H1 (cell line): Measurements from ENCODE around the gene SESN3. TPM values are rescaled to one million over a fixed set of nuclear protein-coding genes. Genes with fewer than 3 reads are reported as not detected.

ENCODE experiments used
- CTCF ChIA-PET: fragments of 300-600 bp; sonication (Branson Sonifier 250); formaldehyde crosslinking; loops from one replicate; lab custom pipeline; 2021; ENCODE audit not compliant: partially characterized antibody; lab: Charles Lee
- POLR2A ChIA-PET: fragments of 300-600 bp; sonication (Branson Sonifier 250); formaldehyde crosslinking; loops from one replicate; lab custom pipeline; 2021; ENCODE audit warnings: inconsistent platforms; ENCODE audit not compliant: partially characterized antibody; lab: Charles Lee
- DNase-seq, 2 experiments: peaks; one replicate each; pipeline versions ENCODE4 v3.0.0 to v3.0.0-alpha.2; 2010 to 2022; ENCODE audit warnings: low spot score in 2 of 2, low read depth in 1 of 2, mixed read lengths in 1 of 2
- FAIRE-seq: peaks from 2 replicates; lab custom pipeline; 2011; peaks lifted over from hg19 to GRCh38; lab: Jason Lieb, UNC
- H2AFZ ChIP-seq: 2 replicates; pipeline ENCODE4 v1.8.1; 2012; ENCODE audit warnings: low read length, inconsistent platforms
- H2AK5ac ChIP-seq: 2 replicates; pipeline ENCODE4 v1.6.1; 2013; ENCODE audit warnings: low read depth, low read length
- H2BK120ac ChIP-seq: replicated peaks from 2 replicates; pipeline ENCODE3; 2013; ENCODE audit warnings: low read depth, low read length, inconsistent platforms
- H2BK12ac ChIP-seq: 2 replicates; pipeline ENCODE4 v1.6.1; 2013; ENCODE audit warnings: low read depth, low read length
- H2BK15ac ChIP-seq: 2 replicates; pipeline ENCODE4 v1.6.1; 2013; ENCODE audit warnings: low read length
- H2BK20ac ChIP-seq: 2 replicates; pipeline ENCODE4 v1.6.1; 2013; ENCODE audit warnings: low read length
- H2BK5ac ChIP-seq: 2 replicates; pipeline ENCODE4 v1.6.1; 2013; ENCODE audit warnings: low read depth, low read length
- H3K14ac ChIP-seq: 2 replicates; pipeline ENCODE4 v1.6.1; 2013; ENCODE audit warnings: inconsistent platforms; ENCODE audit not compliant: insufficient read length
- H3K18ac ChIP-seq: 2 replicates; pipeline ENCODE4 v1.6.1; 2013; ENCODE audit warnings: low read length; ENCODE audit errors: extremely low read depth
- H3K23ac ChIP-seq: 2 replicates; pipeline ENCODE4 v1.6.1; 2013; ENCODE audit warnings: inconsistent platforms; ENCODE audit not compliant: insufficient read length
- H3K23me2 ChIP-seq: 2 replicates; pipeline ENCODE4 v1.6.1; 2013; ENCODE audit warnings: low read depth, low read length
- H3K27ac ChIP-seq: 2 replicates; pipeline ENCODE4 v1.6.1; 2011; ENCODE audit warnings: low read depth, low read length, inconsistent platforms
- H3K27me3 ChIP-seq, 4 experiments: replicated peaks in 1 of 4; 1 replicate in 1 of 4; 2 replicates in 3 of 4; pipeline versions ENCODE4 v1.6.1 to v1.8.1; 2011 to 2013; ENCODE audit warnings: low read length in 3 of 4, mild to moderate bottlenecking in 3 of 4, inconsistent platforms in 2 of 4, mixed read lengths in 2 of 4, moderate library complexity in 1 of 4; ENCODE audit not compliant: control insufficient read depth in 3 of 4, insufficient read depth in 3 of 4; ENCODE audit errors: extremely low read depth in 1 of 4
- H3K36me3 ChIP-seq, 4 experiments: 2 replicates each; pipeline versions ENCODE4 v1.6.1 to v1.8.1; 2011 to 2013; ENCODE audit warnings: mild to moderate bottlenecking in 4 of 4, low read length in 3 of 4, moderate library complexity in 2 of 4, control low read depth in 1 of 4, inconsistent platforms in 1 of 4; ENCODE audit not compliant: insufficient read depth in 4 of 4, control insufficient read depth in 2 of 4
- H3K4ac ChIP-seq: replicated peaks from 2 replicates; pipeline ENCODE3; 2013; ENCODE audit warnings: low read length, low read depth, mixed read lengths, inconsistent platforms; ENCODE audit not compliant: insufficient read length
- H3K4me1 ChIP-seq, 4 experiments: replicated peaks in 1 of 4; 1 replicate in 1 of 4; 2 replicates in 3 of 4; pipeline versions ENCODE4 v1.6.1 to v1.8.1; 2011 to 2013; ENCODE audit warnings: low read length in 3 of 4, inconsistent platforms in 2 of 4, mixed read lengths in 1 of 4; ENCODE audit not compliant: insufficient read depth in 4 of 4, control insufficient read depth in 3 of 4
- H3K4me2 ChIP-seq, 2 experiments: 2 replicates each; pipeline versions ENCODE4 v1.6.1 to v1.8.1; 2011 to 2013; ENCODE audit warnings: low read depth in 2 of 2, low read length in 2 of 2, control low read depth in 1 of 2, inconsistent platforms in 1 of 2, mild to moderate bottlenecking in 1 of 2; ENCODE audit not compliant: insufficient read depth in 1 of 2
- H3K4me3 ChIP-seq, 4 experiments: fragments of 200-600, 300-600 bp in 1 of 4; sonication (generic), shearing (Covaris generic), sonication (Bioruptor Twin) in 1 of 4; 2 replicates each; pipeline versions ENCODE4 v1.5.1 to v1.8.1; 2011 to 2016; ENCODE audit warnings: low read length in 4 of 4, low read depth in 3 of 4, control low read depth in 2 of 4, inconsistent platforms in 2 of 4, mild to moderate bottlenecking in 2 of 4, mixed read lengths in 1 of 4, moderate library complexity in 1 of 4; ENCODE audit not compliant: insufficient read depth in 2 of 4; ENCODE audit errors: extremely low read depth in 1 of 4
- H3K56ac ChIP-seq: replicated peaks from 2 replicates; pipeline ENCODE3; 2013; ENCODE audit warnings: low read depth, mild to moderate bottlenecking, mixed read lengths, low read length, inconsistent platforms; ENCODE audit not compliant: insufficient read length
- H3K79me1 ChIP-seq: 2 replicates; pipeline ENCODE4 v1.6.1; 2013; ENCODE audit warnings: low read depth, low read length, control low read depth
- H3K79me2 ChIP-seq, 2 experiments: 2 replicates each; pipeline versions ENCODE4 v1.6.1 to v1.8.1; 2012 to 2013; ENCODE audit warnings: low read length in 2 of 2, mild to moderate bottlenecking in 2 of 2, inconsistent platforms in 1 of 2; ENCODE audit not compliant: insufficient read depth in 2 of 2, control insufficient read depth in 1 of 2
- H3K9ac ChIP-seq, 4 experiments: replicated peaks in 1 of 4; 1 replicate in 1 of 4; 2 replicates in 3 of 4; pipeline versions ENCODE4 v1.6.1 to v1.8.1; 2011 to 2013; ENCODE audit warnings: low read depth in 3 of 4, low read length in 3 of 4, control low read depth in 2 of 4, mild to moderate bottlenecking in 2 of 4, moderate library complexity in 2 of 4, inconsistent platforms in 1 of 4; ENCODE audit errors: extremely low read depth in 1 of 4
- H3K9me3 ChIP-seq, 2 experiments: 2 replicates each; pipeline versions ENCODE4 v1.6.1 to v1.8.1; 2012 to 2013; ENCODE audit warnings: mild to moderate bottlenecking in 2 of 2, moderate library complexity in 2 of 2, control low read depth in 1 of 2, inconsistent platforms in 1 of 2, low read depth in 1 of 2, low read length in 1 of 2, mixed read lengths in 1 of 2; ENCODE audit not compliant: insufficient read depth in 2 of 2
- H4K20me1 ChIP-seq, 2 experiments: replicated peaks in 1 of 2; 2 replicates each; pipeline versions ENCODE3 to v1.8.1; 2011 to 2013; ENCODE audit warnings: inconsistent platforms in 2 of 2, low read length in 2 of 2, mild to moderate bottlenecking in 1 of 2; ENCODE audit not compliant: insufficient read depth in 2 of 2, control insufficient read depth in 1 of 2
- H4K5ac ChIP-seq: 2 replicates; pipeline ENCODE4 v1.6.1; 2013; ENCODE audit warnings: low read length, low read depth, mixed read lengths, inconsistent platforms; ENCODE audit not compliant: insufficient read length
- H4K8ac ChIP-seq: 2 replicates; pipeline ENCODE4 v1.8.0; 2013; ENCODE audit warnings: mild to moderate bottlenecking, moderate library complexity, low read length, inconsistent platforms; ENCODE audit not compliant: insufficient read depth; ENCODE audit errors: extremely low read depth
- H4K91ac ChIP-seq: replicated peaks from 2 replicates; pipeline ENCODE3; 2013; ENCODE audit warnings: low read length, mixed read lengths, inconsistent platforms; ENCODE audit not compliant: insufficient read length
- RAD21 ChIP-seq, 2 experiments: IDR thresholded peaks in 1 of 2; conservative IDR thresholded peaks in 1 of 2; 2 replicates each; pipeline ENCODE4 v1.6.1; 2011; ENCODE audit warnings: low read depth in 2 of 2, low read length in 2 of 2, improper control_type of control experiment in 1 of 2, inconsistent platforms in 1 of 2, mild to moderate bottlenecking in 1 of 2, moderate library complexity in 1 of 2
- SIRT6 ChIP-seq: IDR thresholded peaks from one replicate; pipeline ENCODE4 v1.7.1; 2012; ENCODE audit warnings: low read length, inconsistent platforms
- WGBS, 2 experiments: shearing (Covaris generic) in 1 of 2; methylation state at CpG; one replicate each; pipeline versions ENCODE4 v1.1.6 to v1.1.7; 2013 to 2015; ENCODE audit warnings: low lambda C conversion rate in 2 of 2, mixed read lengths in 2 of 2, inconsistent platforms in 1 of 2, low coverage in 1 of 2, missing lambda C conversion rate in 1 of 2; ENCODE audit not compliant: insufficient replicate concordance in 2 of 2, insufficient coverage in 1 of 2, insufficient read length in 1 of 2; ENCODE audit errors: extremely low coverage in 1 of 2, missing lambda C conversion rate in 1 of 2; 5-methylcytosine and 5-hydroxymethylcytosine counted together
- polyA plus RNA-seq, 7 experiments: library from polyadenylated mRNA; depleted of rRNA in 3 of 7; stranded (reverse) in 5 of 7; unstranded in 2 of 7; fragments of >200 nt in 5 of 7; fragments of 200-250 nt in 2 of 7; gene quantifications; 1 replicate in 5 of 7; 2 replicates in 1 of 7; 4 replicates in 1 of 7; pipeline versions ENCODE4 v1.2.1 to v1.2.3, GENCODE V29; 2011 to 2013; ENCODE audit warnings: missing spikeins in 2 of 7, mixed read lengths in 2 of 7
- total RNA-seq: library from RNA; stranded (reverse); fragmentation: NEBNext Ultra II Directional; extraction: Animal tissue kit (Norgen Biotek cat#: 25700); gene quantifications from 2 replicates; pipeline ENCODE4 v1.2.1, GENCODE V29; 2021

Gene SESN3
- total and polyA plus RNA-seq, 2 of the 8 experiments (the other 6 are each of a cell fraction or from before 2014, with no cell fraction given), result 10.2 to 31.1 TPM

DNA sequence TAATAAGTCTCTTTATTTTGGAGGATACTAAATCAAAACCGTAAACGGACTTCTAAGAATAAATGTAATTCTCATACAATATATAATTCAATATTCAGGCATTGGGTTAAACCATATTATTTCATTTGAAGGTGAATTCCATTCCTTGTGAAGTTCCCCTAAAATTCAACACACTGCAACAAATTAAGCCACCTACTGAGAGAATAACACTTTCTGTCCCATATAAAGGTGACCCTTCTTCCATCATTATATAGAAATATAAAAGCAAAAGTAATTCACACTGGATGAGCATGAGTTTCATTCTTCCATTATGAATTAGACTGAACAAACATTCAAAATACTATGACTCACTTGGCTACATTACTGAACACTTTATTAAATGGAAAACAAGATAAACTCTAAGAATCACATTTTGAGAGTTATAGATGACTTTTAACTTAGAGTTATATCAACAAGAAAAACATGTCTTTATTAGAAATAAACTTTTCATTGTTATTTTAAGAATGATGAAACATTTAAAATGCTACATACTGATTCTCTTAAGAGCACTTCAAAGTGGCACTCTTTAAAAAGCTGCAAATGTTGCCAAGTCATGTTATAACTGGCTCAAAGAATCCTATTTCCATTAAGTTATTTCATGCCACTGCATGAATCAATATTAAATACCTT is 2.8 kb downstream of the SESN3 start:
- H4K8ac ChIP-seq, result no peak overlapping the region
- no peaks in the 10 kb centered on the region for H3K36me3 ChIP-seq
- ChIA-PET POLR2A (no interaction called here), CTCF (no interaction called here)
- no peak overlapping the region for H3K23ac ChIP-seq
- peak overlapping the region in 1 of 2 experiments; percentile 88; a peak in 2 of 4 replicates for H3K4me2 ChIP-seq
- H3K27me3 ChIP-seq, result no peaks in the 10 kb centered on the region; a peak in 2 of 7 replicates
- 89% methylated on average over 2 of the region's 2 CpGs; no CpG with 5 or more reads in 1 of the 2 experiments for WGBS, 2 experiments
- FAIRE-seq, result no peak
- peaks cover 0 to 72% of the 10 kb centered on the region in 2 experiments; a peak in 3 of 4 replicates for H3K79me2 ChIP-seq
- no peak overlapping the region for H3K18ac ChIP-seq
- H3K9ac ChIP-seq, result no peak overlapping the region
- H3K14ac ChIP-seq, result no peak overlapping the region
- no peak overlapping the region for H4K5ac ChIP-seq
- peaks cover 1% of the 10 kb centered on the region in 2 experiments for H4K20me1 ChIP-seq
- no peak overlapping the region for H3K27ac ChIP-seq
- no peak overlapping the region for H2AK5ac ChIP-seq
- H3K4ac ChIP-seq, result no peak overlapping the region
- no peak overlapping the region for H2BK5ac ChIP-seq
- peaks cover 12% of the 10 kb centered on the region for H3K23me2 ChIP-seq
- H2BK20ac ChIP-seq, result no peak overlapping the region
- H3K4me1 ChIP-seq, result peaks cover 0 to 7% (median 3%) of the 10 kb centered on the region in 4 experiments; a peak in 3 of 7 replicates
- no peak for DNase-seq
- H2BK15ac ChIP-seq, result no peak overlapping the region
- H3K9me3 ChIP-seq, result no peaks in the 10 kb centered on the region
- no peak overlapping the region for H3K56ac ChIP-seq
- H2BK120ac ChIP-seq, result no peak overlapping the region
- no peak overlapping the region for H2BK12ac ChIP-seq
- H3K4me3 ChIP-seq, result peak overlapping the region in 2 of 4 experiments; percentile 92 to 97; a peak in 3 of 8 replicates
- no peaks in the 10 kb centered on the region for H3K79me1 ChIP-seq
- H4K91ac ChIP-seq, result no peak overlapping the region
- TF ChIP-seq RAD21 (IDR thresholded peaks at IDR 0.05 in 1 of 2, conservative IDR thresholded peaks at IDR 0.05 in 1 of 2; ENCODE audit: low read depth in 2 of 2, low read length in 2 of 2) (no peak), SIRT6 (no peak)
- H2AFZ ChIP-seq, result no peak overlapping the region
